HG02938 (cell line): ENCODE data around the gene OR4D10.

Source experiments
- ATAC-seq: cut with Tn5 transposase; IDR thresholded peaks from one replicate; pipeline ENCODE4 v1.9.1; 2021; ENCODE audit warnings: mild to moderate bottlenecking, moderate library complexity; ENCODE audit not compliant: unreplicated experiment

Gene OR4D10

DNA sequence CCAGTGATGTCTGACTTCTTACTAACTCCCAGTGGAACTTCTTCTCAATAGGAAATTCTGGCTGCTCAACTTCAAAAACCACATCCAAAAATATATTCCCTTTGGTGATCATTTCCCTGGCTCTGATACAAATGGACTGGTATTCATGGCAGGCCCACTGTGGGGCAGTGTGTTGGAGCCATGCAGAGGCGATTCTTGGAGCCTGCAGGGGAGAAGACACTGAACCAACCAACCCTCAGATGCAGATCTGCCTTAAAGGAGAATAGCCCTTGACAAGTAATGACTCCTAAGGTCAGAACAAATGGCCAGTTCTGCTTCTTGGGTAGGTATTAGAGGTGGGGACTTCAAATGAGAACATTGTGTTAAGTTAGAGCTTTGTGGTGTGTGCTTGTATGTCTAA lies 50.4 kb downstream of the OR4D10 start:
- no peak for ATAC-seq

DNA sequence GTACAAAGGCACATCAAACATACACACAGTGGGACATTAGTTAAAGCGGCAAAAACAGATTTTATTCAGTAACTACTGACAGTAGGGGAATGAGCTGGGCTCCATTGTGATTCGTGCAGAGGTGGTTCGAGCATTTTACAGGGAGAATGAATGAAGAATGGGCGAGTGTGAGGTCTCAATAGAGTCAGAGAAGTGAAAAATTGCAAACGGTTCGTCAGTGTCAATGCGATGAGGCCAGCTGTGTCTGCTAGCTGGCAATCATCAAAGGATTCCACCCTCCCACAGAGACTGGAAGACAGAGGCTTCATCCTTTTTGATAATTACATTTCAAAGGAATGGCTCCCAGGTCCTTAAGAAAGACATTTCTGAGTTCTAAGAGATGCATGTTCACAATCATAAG lies 55.6 kb downstream of the OR4D10 start:
- no peak for ATAC-seq
